HepG2 (cell line): ENCODE measurements around the gene SCARF1. TPM values are rescaled to one million over a fixed set of nuclear protein-coding genes. Genes with fewer than 3 reads are reported as not detected.

Experiments
- FOXM1 ChIP-seq: sonication (generic); formaldehyde crosslinking; IDR thresholded peaks from 2 replicates; pipeline ENCODE4 v1.5.0; 2020; ENCODE audit warnings: missing genetic modification reagents
- FOXO4 ChIP-seq: sonication (generic); formaldehyde crosslinking; conservative IDR thresholded peaks from 2 replicates; pipeline ENCODE4 v1.8.1; 2023; ENCODE audit warnings: missing genetic modification reagents
- HNRNPUL1 ChIP-seq: fragments of 200-400 bp; formaldehyde crosslinking; IDR thresholded peaks from 2 replicates; pipeline ENCODE4 v1.6.1; 2017; ENCODE audit warnings: low read depth, mild to moderate bottlenecking, low read length, moderate library complexity
- PAWR ChIP-seq: sonication (generic); formaldehyde crosslinking; IDR thresholded peaks from 2 replicates; pipeline ENCODE4 v1.4.0; 2020; ENCODE audit warnings: missing genetic modification reagents, mild to moderate bottlenecking, borderline replicate concordance
- PHB2 ChIP-seq: fragments of 450-650 bp; IDR thresholded peaks from 2 replicates; pipeline ENCODE4 v1.6.1; 2018; ENCODE audit not compliant: partially characterized antibody
- PRMT3 ChIP-seq: sonication (generic); formaldehyde crosslinking; IDR thresholded peaks from 2 replicates; pipeline ENCODE4 v1.8.1; 2022; ENCODE audit warnings: low read depth, mild to moderate bottlenecking, moderate library complexity, missing genetic modification reagents, borderline replicate concordance
- THYN1 ChIP-seq: sonication (generic); formaldehyde crosslinking; IDR thresholded peaks from 2 replicates; pipeline ENCODE4 v1.8.1; 2023; ENCODE audit warnings: low read depth, mild to moderate bottlenecking, moderate library complexity, missing genetic modification reagents, borderline replicate concordance
- TRAFD1 ChIP-seq: sonication (generic); formaldehyde crosslinking; IDR thresholded peaks from 2 replicates; pipeline ENCODE4 v1.5.1; 2020; ENCODE audit warnings: missing genetic modification reagents, mild to moderate bottlenecking, borderline replicate concordance
- U2AF2 ChIP-seq: fragments of 200-400 bp; formaldehyde crosslinking; IDR thresholded peaks from 2 replicates; pipeline ENCODE4 v1.6.1; 2017; ENCODE audit warnings: low read depth, mild to moderate bottlenecking, low read length
- ZFP36L2 ChIP-seq: sonication (generic); formaldehyde crosslinking; IDR thresholded peaks from 2 replicates; pipeline ENCODE4 v1.4.0; 2020; ENCODE audit warnings: missing genetic modification reagents
- ZFP82 ChIP-seq: sonication (generic); formaldehyde crosslinking; IDR thresholded peaks from 2 replicates; pipeline ENCODE4 v1.5.1; 2020; ENCODE audit warnings: mild to moderate bottlenecking, missing genetic modification reagents, borderline replicate concordance
- ZNF331 ChIP-seq: sonication (generic); formaldehyde crosslinking; IDR thresholded peaks from 2 replicates; pipeline ENCODE4 v1.4.0; 2020; ENCODE audit warnings: missing genetic modification reagents
- ZNF383 ChIP-seq: sonication (generic); formaldehyde crosslinking; IDR thresholded peaks from 2 replicates; pipeline ENCODE4 v1.4.0; 2020; ENCODE audit warnings: missing genetic modification reagents, mild to moderate bottlenecking, borderline replicate concordance
- ZNF407 ChIP-seq: sonication (generic); formaldehyde crosslinking; IDR thresholded peaks from one replicate; pipeline ENCODE4 v1.5.1; 2020; ENCODE audit warnings: mild to moderate bottlenecking, missing genetic modification reagents; ENCODE audit errors: not compliant biosample characterization
- ZNF775 ChIP-seq: sonication (generic); formaldehyde crosslinking; IDR thresholded peaks from 2 replicates; pipeline ENCODE4 v1.4.0; 2020; ENCODE audit warnings: missing genetic modification reagents, mild to moderate bottlenecking, moderate library complexity, borderline replicate concordance
- ZNF777 ChIP-seq: sonication (generic); formaldehyde crosslinking; IDR thresholded peaks from 2 replicates; pipeline ENCODE4 v1.4.0; 2020; ENCODE audit warnings: missing genetic modification reagents
- polyA plus RNA-seq, 8 experiments: library from polyadenylated mRNA; depleted of rRNA in 3 of 8; stranded (reverse) in 7 of 8; unstranded in 1 of 8; fragments of >200 nt; fragmentation: Illumina TruSeq in 4 of 8; extraction: Trizol in 4 of 8; gene quantifications; 2 replicates each; pipeline versions ENCODE4 v1.2.1 to v1.2.3, GENCODE V29; 2011 to 2016; ENCODE audit warnings: low read depth in 4 of 8, missing spikeins in 1 of 8, mixed read lengths in 1 of 8; ENCODE audit not compliant: insufficient read depth in 1 of 8
- total RNA-seq, 5 experiments: library from RNA; depleted of rRNA; stranded (reverse); fragments of >200 nt; fragmentation: Illumina TruSeq; extraction: Trizol; gene quantifications; 2 replicates each; pipeline ENCODE4 v1.2.3, GENCODE V29; 2016; ENCODE audit warnings: low read depth in 1 of 5

The SCARF1 gene
- total and polyA plus RNA-seq, 2 of the 13 experiments (the other 11 are each of a cell fraction or from before 2014, with no cell fraction given): 0.24 to 0.71 TPM

- TF ChIP-seq ZNF407 (CRISPR knock-in tag): peak; percentile 30
- TF ChIP-seq FOXM1: no peak
- TF ChIP-seq ZFP36L2 (CRISPR knock-in tag): no peak
- TF ChIP-seq ZNF383: no peak
- TF ChIP-seq PRMT3 (CRISPR knock-in tag): no peak
- no peak for TF ChIP-seq THYN1 (CRISPR knock-in tag)
- no peak for TF ChIP-seq ZNF775 (CRISPR knock-in tag)
- peak; percentile 22; the same call in 1 of the 2 replicates for TF ChIP-seq ZNF777 (CRISPR knock-in tag)
- TF ChIP-seq TRAFD1: no peak
- no peak for TF ChIP-seq ZFP82 (CRISPR knock-in tag)
- TF ChIP-seq ZNF331: no peak
- TF ChIP-seq FOXO4: no peak
- TF ChIP-seq PHB2: no peak
- no peak for TF ChIP-seq U2AF2
- TF ChIP-seq HNRNPUL1: no peak
- no peak for TF ChIP-seq PAWR
These were observed 17.3 kb downstream of the SCARF1 start, which contains the start of gene SLC43A2 (continued) for GRCh38 chr17:1627982-1628855.
